GM18499 (cell line): ENCODE results near the gene QPCT.

Experiments
- ATAC-seq: cut with Tn5 transposase; IDR thresholded peaks from one replicate; pipeline ENCODE4 v1.9.1; 2021; ENCODE audit warnings: moderate number of reproducible peaks; ENCODE audit not compliant: insufficient read depth, unreplicated experiment

Gene QPCT

DNA sequence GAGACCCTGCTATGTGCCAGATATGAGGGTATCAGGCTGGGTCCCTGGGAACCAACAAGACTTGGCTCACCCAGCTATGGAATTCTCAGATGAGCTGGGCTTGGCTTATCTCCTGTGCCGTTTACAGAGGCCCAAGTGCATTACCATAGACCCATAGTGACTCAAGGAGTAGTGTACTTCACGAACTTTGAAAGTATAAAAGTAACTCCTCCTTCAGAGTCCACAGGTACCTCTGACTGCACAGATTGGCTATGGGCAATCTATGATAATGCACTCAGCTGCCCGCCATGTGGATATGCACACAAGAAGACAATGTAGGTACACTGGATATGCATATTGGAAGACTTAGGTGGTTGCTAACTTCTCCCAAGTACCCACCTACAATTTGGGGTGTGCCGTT, 78.4 kb downstream of the QPCT start:
- no peak for ATAC-seq
